ENCODE results near the gene CEP290.

DNA sequence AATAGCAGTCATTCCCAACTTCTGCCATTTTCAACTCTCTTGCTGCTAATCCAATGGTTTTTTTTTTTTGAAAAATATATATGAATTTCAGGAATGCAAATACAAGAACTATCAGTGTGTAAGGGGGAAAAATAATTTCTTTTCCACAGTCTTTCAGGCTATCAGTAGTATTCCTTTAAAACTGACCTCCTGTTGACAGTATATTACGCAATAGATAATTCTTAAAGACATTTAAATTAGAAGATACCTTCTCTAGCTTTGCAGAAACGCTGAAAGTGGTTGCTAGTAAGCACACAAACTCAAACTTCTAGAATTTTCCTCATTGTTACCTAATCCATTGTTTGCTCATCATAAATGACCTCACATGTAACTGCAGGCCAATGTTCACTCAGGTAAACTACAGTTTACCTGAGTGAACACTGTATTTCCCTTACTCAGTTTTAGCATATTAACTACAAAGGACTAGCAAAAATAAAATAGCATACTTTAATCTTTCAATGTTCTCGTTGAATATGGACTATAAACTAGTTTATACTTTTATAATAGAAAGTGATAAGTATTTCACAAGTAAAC, 112.7 kb downstream of the CEP290 start, which contains the start of gene C12orf50:
- TF ChIP-seq ZNF404 (tag by site-specific recombination; IDR thresholded peaks at IDR 0.05) = no peak
- TF ChIP-seq TCF7L2 (IDR thresholded peaks at IDR 0.05; ENCODE audit: borderline replicate concordance, low read depth, low read length) = no peak
- TF ChIP-seq CTCF (tag by site-specific recombination; IDR thresholded peaks at IDR 0.05) = no peak
- no peak for TF ChIP-seq SP2 (tag by site-specific recombination; IDR thresholded peaks at IDR 0.05)
- TF ChIP-seq, protein P1, sequence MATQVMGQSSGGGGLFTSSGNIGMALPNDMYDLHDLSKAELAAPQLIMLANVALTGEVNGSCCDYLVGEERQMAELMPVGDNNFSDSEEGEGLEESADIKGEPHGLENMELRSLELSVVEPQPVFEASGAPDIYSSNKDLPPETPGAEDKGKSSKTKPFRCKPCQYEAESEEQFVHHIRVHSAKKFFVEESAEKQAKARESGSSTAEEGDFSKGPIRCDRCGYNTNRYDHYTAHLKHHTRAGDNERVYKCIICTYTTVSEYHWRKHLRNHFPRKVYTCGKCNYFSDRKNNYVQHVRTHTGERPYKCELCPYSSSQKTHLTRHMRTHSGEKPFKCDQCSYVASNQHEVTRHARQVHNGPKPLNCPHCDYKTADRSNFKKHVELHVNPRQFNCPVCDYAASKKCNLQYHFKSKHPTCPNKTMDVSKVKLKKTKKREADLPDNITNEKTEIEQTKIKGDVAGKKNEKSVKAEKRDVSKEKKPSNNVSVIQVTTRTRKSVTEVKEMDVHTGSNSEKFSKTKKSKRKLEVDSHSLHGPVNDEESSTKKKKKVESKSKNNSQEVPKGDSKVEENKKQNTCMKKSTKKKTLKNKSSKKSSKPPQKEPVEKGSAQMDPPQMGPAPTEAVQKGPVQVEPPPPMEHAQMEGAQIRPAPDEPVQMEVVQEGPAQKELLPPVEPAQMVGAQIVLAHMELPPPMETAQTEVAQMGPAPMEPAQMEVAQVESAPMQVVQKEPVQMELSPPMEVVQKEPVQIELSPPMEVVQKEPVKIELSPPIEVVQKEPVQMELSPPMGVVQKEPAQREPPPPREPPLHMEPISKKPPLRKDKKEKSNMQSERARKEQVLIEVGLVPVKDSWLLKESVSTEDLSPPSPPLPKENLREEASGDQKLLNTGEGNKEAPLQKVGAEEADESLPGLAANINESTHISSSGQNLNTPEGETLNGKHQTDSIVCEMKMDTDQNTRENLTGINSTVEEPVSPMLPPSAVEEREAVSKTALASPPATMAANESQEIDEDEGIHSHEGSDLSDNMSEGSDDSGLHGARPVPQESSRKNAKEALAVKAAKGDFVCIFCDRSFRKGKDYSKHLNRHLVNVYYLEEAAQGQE (tag by site-specific recombination; IDR thresholded peaks at IDR 0.05) = no peak
- TF ChIP-seq ZNF138 (tag by site-specific recombination; IDR thresholded peaks at IDR 0.05; ENCODE audit: borderline replicate concordance) = no peak
- TF ChIP-seq ZNF530 (tag by site-specific recombination; IDR thresholded peaks at IDR 0.05; ENCODE audit: low read depth) = no peak
- TF ChIP-seq ZNF350 (tag by site-specific recombination; IDR thresholded peaks at IDR 0.05) = no peak
- TF ChIP-seq ZNF610 (tag by site-specific recombination; IDR thresholded peaks at IDR 0.05; ENCODE audit: borderline replicate concordance) = no peak
- TF ChIP-seq ZNF391 (tag by site-specific recombination; IDR thresholded peaks at IDR 0.05; ENCODE audit: borderline replicate concordance, low read depth) = no peak

Data from HEK293 (cell line).